Uterus (tissue), 4 donors: ENCODE results near the gene LARP1. TPM values are rescaled to one million over a fixed set of nuclear protein-coding genes. Genes with fewer than 3 reads are reported as not detected.

ENCODE experiments used
- DNase-seq, 2 donors: peaks; one replicate each; pipeline ENCODE4 v3.0.0-alpha.2; 2019 to 2020
- H3K27ac ChIP-seq, 2 donors: fragments of 200-600 bp; sonication (generic); 1 replicate in 1 of 2; 2 replicates in 1 of 2; pipeline ENCODE4 v1.5.1; 2016 to 2018
- H3K27me3 ChIP-seq, 2 donors: fragments of 200-600 bp; sonication (generic); one replicate each; pipeline ENCODE4 v1.5.1; 2018 to 2019; ENCODE audit warnings: control low read depth in 1 of 2
- H3K36me3 ChIP-seq, 2 donors: fragments of 200-600 bp; sonication (generic); one replicate each; pipeline ENCODE4 v1.5.1; 2019; ENCODE audit warnings: control low read depth in 1 of 2
- H3K4me1 ChIP-seq, 2 donors: fragments of 200-600 bp; sonication (generic); one replicate each; pipeline ENCODE4 v1.5.1; 2018 to 2019; ENCODE audit warnings: control low read depth in 1 of 2
- H3K4me3 ChIP-seq, 2 donors: fragments of 200-600 bp; sonication (generic); 1 replicate in 1 of 2; 2 replicates in 1 of 2; pipeline ENCODE4 v1.5.1; 2018 to 2019; ENCODE audit warnings: mild to moderate bottlenecking in 1 of 2
- H3K9me3 ChIP-seq, 2 donors: fragments of 200-600 bp; sonication (generic); one replicate each; pipeline ENCODE4 v1.5.1; 2019; ENCODE audit warnings: control low read depth in 1 of 2
- CTCF ChIP-seq, 4 experiments: fragments of 200-600 bp in 2 of 4; fragments of 450-650 bp in 2 of 4; sonication (generic) in 2 of 4; IDR thresholded peaks; one replicate each; pipeline ENCODE4 v1.5.1; 2016 to 2019; ENCODE audit warnings: antibody characterized with exemption in 4 of 4, mild to moderate bottlenecking in 2 of 4, moderate library complexity in 1 of 4
- POLR2A ChIP-seq, 2 donors: fragments of 450-650 bp; IDR thresholded peaks; one replicate each; pipeline ENCODE4 v1.6.1; 2016; ENCODE audit warnings: antibody characterized with exemption in 2 of 2, mild to moderate bottlenecking in 1 of 2, moderate library complexity in 1 of 2
- intact Hi-C: fragments of 100-400 bp; cut with DNase I; formaldehyde crosslinking; loops from one replicate; pipeline ENCODE4 v1.15.1; 2023; ENCODE audit warnings: low total_unique reads
- total RNA-seq, 4 donors: library from RNA; depleted of rRNA in 3 of 4; stranded (reverse); fragments of >200 nt in 3 of 4; gene quantifications; one replicate each; pipeline versions ENCODE4 v1.1.0 to v1.2.4, GENCODE V29; 2014 to 2023
- donor health status: DM: yes; HTN: yes; CAD: no.

Gene LARP1
- total RNA-seq, 4 donors from 2014 or later, result 33.3 to 202 (median 47.1) TPM

DNA sequence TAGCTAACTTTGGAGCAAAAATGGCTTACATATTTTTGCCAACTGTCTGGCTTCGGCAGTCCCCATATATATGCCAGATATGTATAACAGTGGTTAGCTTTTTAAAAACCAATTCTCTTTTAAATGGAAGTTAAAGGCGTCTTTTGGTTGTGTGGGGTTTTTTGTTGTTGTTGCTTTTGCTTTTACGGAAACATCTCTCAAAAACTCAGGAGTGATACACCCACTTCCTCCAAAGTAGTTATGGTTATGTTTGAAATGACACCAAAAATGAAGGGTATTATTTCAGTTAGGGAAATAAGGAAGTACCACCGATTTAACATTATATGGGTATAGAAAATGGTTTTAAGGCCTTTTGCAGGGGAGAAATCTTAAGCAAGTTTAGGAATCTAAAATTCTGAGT is 105.6 kb downstream of the LARP1 start:
- Histone ChIP-seq H3K27me3 (no peaks in the 10 kb centered on the region), H3K27ac (peak overlapping the region in 1 of 2 donors; percentile 98), H3K36me3 (no peaks in the 10 kb centered on the region), H3K4me3 (peak overlapping the region in 1 of 2 donors; percentile 13), H3K4me1 (peaks cover 4 to 5% of the 10 kb centered on the region in 2 donors), H3K9me3 (no peaks in the 10 kb centered on the region)
- DNase-seq, result no peak
- TF ChIP-seq CTCF (IDR thresholded peaks at IDR 0.05) (no peak), POLR2A (IDR thresholded peaks at IDR 0.05) (no peak)
- intact Hi-C loops, result no loop called here

- Histone ChIP-seq H3K4me3 (no peak overlapping the region), H3K27me3 (no peaks in the 10 kb centered on the region), H3K27ac (no peak overlapping the region), H3K36me3 (no peaks in the 10 kb centered on the region), H3K9me3 (no peaks in the 10 kb centered on the region), H3K4me1 (peaks cover 4 to 5% of the 10 kb centered on the region in 2 donors)
- intact Hi-C loops, result no loop called here
- TF ChIP-seq CTCF (IDR thresholded peaks at IDR 0.05) (no peak), POLR2A (IDR thresholded peaks at IDR 0.05) (no peak)
- DNase-seq, result no peak
Observed at GRCh38 chr5:154861946-154862345, 106.8 kb downstream of the LARP1 start.

- Histone ChIP-seq H3K27ac (no peak overlapping the region), H3K36me3 (no peaks in the 10 kb centered on the region), H3K9me3 (no peaks in the 10 kb centered on the region), H3K4me1 (peaks cover 4 to 5% of the 10 kb centered on the region in 2 donors), H3K27me3 (no peaks in the 10 kb centered on the region), H3K4me3 (no peak overlapping the region)
- TF ChIP-seq POLR2A (IDR thresholded peaks at IDR 0.05) (no peak), CTCF (IDR thresholded peaks at IDR 0.05) (no peak)
- intact Hi-C loops, result no loop called here
- no peak for DNase-seq
Observed at GRCh38 chr5:154862766-154863165, 107.6 kb downstream of the LARP1 start.

DNA sequence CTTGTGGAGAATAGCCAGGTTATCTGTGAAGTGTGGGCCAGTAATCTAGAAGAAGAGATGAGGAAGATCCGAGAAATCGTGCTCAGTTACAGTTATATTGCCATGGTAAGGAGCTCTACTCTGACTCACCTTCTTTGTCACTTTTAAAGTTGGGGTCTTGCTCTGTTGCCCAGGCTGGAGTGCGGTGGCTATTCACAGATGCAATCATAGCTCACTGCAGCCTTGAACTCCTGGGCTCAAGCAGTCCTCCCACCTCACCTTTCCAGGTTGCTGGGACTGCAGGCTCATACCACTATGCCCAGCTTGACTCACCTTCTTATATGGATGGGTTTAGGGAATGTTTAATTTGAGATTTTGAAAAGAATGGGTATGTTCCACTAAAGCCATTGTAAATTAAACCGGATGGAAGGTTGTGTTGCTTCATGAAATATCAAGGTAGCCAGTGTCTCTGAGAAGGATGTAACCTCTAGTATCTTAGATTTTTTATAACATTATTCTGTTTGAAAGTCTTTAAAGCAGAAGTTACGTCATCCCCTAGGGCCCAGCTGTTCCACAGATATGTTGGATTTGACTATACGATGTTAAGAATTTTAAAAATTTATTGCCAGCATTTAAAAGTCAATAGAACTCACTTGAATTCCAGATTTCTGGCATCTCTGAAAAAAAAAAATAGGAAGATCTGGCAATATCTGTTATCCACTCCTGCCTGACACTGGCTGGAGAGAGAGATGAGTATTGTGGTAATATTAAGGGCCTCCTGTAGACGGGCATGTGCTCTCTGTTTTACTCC is 108.3 kb downstream of the LARP1 start:
- H3K9me3 ChIP-seq, result no peaks in the 10 kb centered on the region
- TF ChIP-seq CTCF (IDR thresholded peaks at IDR 0.05), result no peak
- TF ChIP-seq POLR2A (IDR thresholded peaks at IDR 0.05), result no peak
- H3K27me3 ChIP-seq, result no peaks in the 10 kb centered on the region
- DNase-seq, result no peak
- H3K36me3 ChIP-seq, result no peaks in the 10 kb centered on the region
- H3K27ac ChIP-seq, result no peak overlapping the region
- H3K4me3 ChIP-seq, result no peak overlapping the region
- intact Hi-C loops, result no loop called here
- H3K4me1 ChIP-seq, result peaks cover 4 to 5% of the 10 kb centered on the region in 2 donors

- H3K4me3 ChIP-seq, result no peak overlapping the region
- no peaks in the 10 kb centered on the region for H3K27me3 ChIP-seq
- no peaks in the 10 kb centered on the region for H3K9me3 ChIP-seq
- H3K27ac ChIP-seq, result no peak overlapping the region
- intact Hi-C loops, result no loop called here
- TF ChIP-seq POLR2A (IDR thresholded peaks at IDR 0.05) (no peak), CTCF (IDR thresholded peaks at IDR 0.05) (no peak)
- DNase-seq, result no peak
- H3K4me1 ChIP-seq, result peaks cover 4 to 5% of the 10 kb centered on the region in 2 donors
- no peaks in the 10 kb centered on the region for H3K36me3 ChIP-seq
Observed at GRCh38 chr5:154865466-154866184, 110.4 kb downstream of the LARP1 start.
